DND-41 (cell line): Measurements from ENCODE around the gene NGRN.

Source experiments
- ATAC-seq: fragments of 200-7000 bp; cut with Tn5 transposase; 3 replicates; pipeline ENCODE4 v1.9.1; 2021; ENCODE audit warnings: low read depth; ENCODE audit not compliant: insufficient read depth
- DNase-seq: peaks from one replicate; pipeline ENCODE4 v3.0.0-alpha.2; 2020
- H2AFZ ChIP-seq: 2 replicates; pipeline ENCODE4 v1.6.0; 2012; ENCODE audit warnings: low read depth, low read length
- H3K27ac ChIP-seq: 2 replicates; pipeline ENCODE4 v1.5.1; 2012; ENCODE audit warnings: low read length, inconsistent platforms
- H3K27me3 ChIP-seq: fragments of 200-600 bp; sonication (generic); 2 replicates; pipeline ENCODE4 v1.6.0; 2012; ENCODE audit warnings: low read length, mild to moderate bottlenecking, inconsistent platforms; ENCODE audit not compliant: insufficient read depth, poor library complexity
- H3K36me3 ChIP-seq: 2 replicates; pipeline ENCODE4 v1.5.1; 2012; ENCODE audit warnings: low read length, inconsistent platforms; ENCODE audit not compliant: insufficient read depth
- H3K4me1 ChIP-seq: 2 replicates; pipeline ENCODE4 v1.5.1; 2012; ENCODE audit warnings: mild to moderate bottlenecking, low read length; ENCODE audit not compliant: insufficient read depth
- H3K4me2 ChIP-seq: 2 replicates; pipeline ENCODE4 v1.6.0; 2012; ENCODE audit warnings: mild to moderate bottlenecking, moderate library complexity, low read length, inconsistent platforms; ENCODE audit not compliant: insufficient read depth
- H3K4me3 ChIP-seq, 2 experiments: fragments of 200-600 bp in 1 of 2; shearing (Covaris generic) in 1 of 2; 2 replicates each; pipeline ENCODE4 v1.5.1; 2012 to 2016; ENCODE audit warnings: inconsistent platforms in 2 of 2, low read length in 2 of 2, mild to moderate bottlenecking in 2 of 2, low read depth in 1 of 2, moderate library complexity in 1 of 2
- H3K79me2 ChIP-seq: 2 replicates; pipeline ENCODE4 v1.6.0; 2012; ENCODE audit warnings: low read length, inconsistent platforms; ENCODE audit not compliant: insufficient read depth
- H3K9ac ChIP-seq: 2 replicates; pipeline ENCODE4 v1.6.0; 2012; ENCODE audit warnings: low read depth, mild to moderate bottlenecking, inconsistent platforms, low read length, moderate library complexity
- H3K9me3 ChIP-seq: 2 replicates; pipeline ENCODE4 v1.5.1; 2012; ENCODE audit warnings: low read length, moderate library complexity, mild to moderate bottlenecking, inconsistent platforms; ENCODE audit not compliant: insufficient read depth, severe bottlenecking
- H4K20me1 ChIP-seq: 2 replicates; pipeline ENCODE4 v1.6.0; 2012; ENCODE audit warnings: low read length; ENCODE audit not compliant: insufficient read depth
- CTCF ChIP-seq: IDR thresholded peaks from 2 replicates; pipeline ENCODE4 v1.5.1; 2012; ENCODE audit warnings: borderline replicate concordance, low read length, moderate library complexity, mild to moderate bottlenecking; ENCODE audit not compliant: poor library complexity, severe bottlenecking; ENCODE audit errors: extremely low read depth
- EZH2 ChIP-seq: IDR thresholded peaks from 3 replicates; pipeline ENCODE4 v1.6.1; 2012; ENCODE audit warnings: borderline replicate concordance, low read depth, mild to moderate bottlenecking, moderate library complexity, low read length, inconsistent platforms; ENCODE audit not compliant: severe bottlenecking

The NGRN gene

GRCh38 chr15:90227816-90228772 is 37.4 kb upstream of the NGRN start:
- no peak overlapping the region for H3K9ac ChIP-seq
- no peak overlapping the region for H2AFZ ChIP-seq
- H3K27me3 ChIP-seq = no peaks in the 10 kb centered on the region
- H3K79me2 ChIP-seq = peaks cover 6% of the 10 kb centered on the region
- H3K4me1 ChIP-seq = peaks cover 22% of the 10 kb centered on the region
- no peaks in the 10 kb centered on the region for H3K9me3 ChIP-seq
- no peak overlapping the region for H3K4me3 ChIP-seq
- H3K36me3 ChIP-seq = peaks cover 26% of the 10 kb centered on the region
- ATAC-seq (no peak), DNase-seq (no peak)
- H3K27ac ChIP-seq = no peak overlapping the region
- no peaks in the 10 kb centered on the region; the same call in 1 of the 2 replicates for H4K20me1 ChIP-seq
- TF ChIP-seq CTCF (no peak), EZH2 (no peak)
- no peak overlapping the region for H3K4me2 ChIP-seq

- Histone ChIP-seq H2AFZ (no peak overlapping the region), H3K9ac (no peak overlapping the region), H3K27ac (no peak overlapping the region), H3K4me2 (no peak overlapping the region), H3K36me3 (peaks cover 26% of the 10 kb centered on the region), H3K27me3 (no peaks in the 10 kb centered on the region), H3K4me3 (no peak overlapping the region), H3K9me3 (no peaks in the 10 kb centered on the region), H3K4me1 (peaks cover 23% of the 10 kb centered on the region), H3K79me2 (peaks cover 6% of the 10 kb centered on the region), H4K20me1 (no peaks in the 10 kb centered on the region; the same call in 1 of the 2 replicates)
- TF ChIP-seq EZH2 (no peak), CTCF (no peak)
- ATAC-seq (no peak), DNase-seq (no peak)
These were observed 36.5 kb upstream of the NGRN start for GRCh38 chr15:90228960-90229359.

- Histone ChIP-seq H3K4me2 (no peak overlapping the region), H2AFZ (no peak overlapping the region), H3K9ac (no peak overlapping the region), H3K9me3 (no peaks in the 10 kb centered on the region), H3K4me1 (peaks cover 32% of the 10 kb centered on the region), H3K79me2 (peaks cover 6% of the 10 kb centered on the region), H4K20me1 (no peaks in the 10 kb centered on the region; the same call in 1 of the 2 replicates), H3K4me3 (no peak overlapping the region), H3K27ac (no peak overlapping the region), H3K36me3 (peaks cover 26% of the 10 kb centered on the region), H3K27me3 (no peaks in the 10 kb centered on the region)
- no peak for TF ChIP-seq EZH2
- no peak for TF ChIP-seq CTCF
- no peak for ATAC-seq
- DNase-seq = no peak
These were observed 35.4 kb upstream of the NGRN start for GRCh38 chr15:90230071-90230494.
